C1 segment of cervical spinal cord (tissue), 14 donors: ENCODE results near the gene TXNDC12.
"Not testable (repeated sequence)": the region's sequence is repeated elsewhere in the genome, so short reads cannot be mapped to it uniquely, and the experiment has no call there.

Experiments used
- DNase-seq, 14 donors: peaks; one replicate each; lab custom pipeline; 2025; lab: John Stamatoyannopoulos, UW

The TXNDC12 gene

GRCh38 chr1:52049337-52049736 is 5.7 kb downstream of the TXNDC12 start:
- DNase-seq, result not testable (repeated sequence)

GRCh38 chr1:52045666-52046195 is 9.3 kb downstream of the TXNDC12 start:
- not testable (repeated sequence) for DNase-seq

- no peak for DNase-seq
Measured at GRCh38 chr1:52045236-52045635, 9.8 kb downstream of the TXNDC12 start.

GRCh38 chr1:52041551-52042185 is 13.3 kb downstream of the TXNDC12 start:
- no peak for DNase-seq

GRCh38 chr1:52037909-52038308 is 17.1 kb downstream of the TXNDC12 start:
- no peak for DNase-seq

GRCh38 chr1:52037402-52037814 is 17.6 kb downstream of the TXNDC12 start:
- DNase-seq, result no peak

- DNase-seq, result no peak
Measured at GRCh38 chr1:52034050-52034384, 21.0 kb downstream of the TXNDC12 start.

- peak; percentile 20 to 88 (median 68) for DNase-seq
Measured at GRCh38 chr1:52033190-52034049, 21.6 kb downstream of the TXNDC12 start, which contains the start of gene KTI12. Gene KTI12, minus strand, starts transcription at chr1:52033810. Its CDS starts 49 bp downstream, at chr1:52033761.

- peak in 6 of 14 donors; percentile 3 to 39 (median 22) for DNase-seq
Measured at GRCh38 chr1:52032785-52033131, 22.2 kb downstream of the TXNDC12 start.

GRCh38 chr1:52032124-52032784 is 22.7 kb downstream of the TXNDC12 start:
- no peak for DNase-seq

GRCh38 chr1:52028839-52029238 is 26.2 kb downstream of the TXNDC12 start:
- DNase-seq, result not testable (repeated sequence)

GRCh38 chr1:52028328-52028727 is 26.7 kb downstream of the TXNDC12 start:
- no peak for DNase-seq

GRCh38 chr1:52026278-52026677 is 28.7 kb downstream of the TXNDC12 start:
- DNase-seq, result no peak

- no peak for DNase-seq
Measured at GRCh38 chr1:52022133-52022532, 32.9 kb downstream of the TXNDC12 start.

GRCh38 chr1:52008071-52008809 is 46.8 kb downstream of the TXNDC12 start:
- DNase-seq, result no peak

GRCh38 chr1:52007215-52008002 is 47.6 kb downstream of the TXNDC12 start:
- DNase-seq, result no peak

- not testable (repeated sequence) for DNase-seq
Measured at GRCh38 chr1:52006081-52006553, 48.9 kb downstream of the TXNDC12 start.

GRCh38 chr1:52005548-52005947 is 49.4 kb downstream of the TXNDC12 start:
- DNase-seq, result not testable (repeated sequence)

- DNase-seq, result no peak
Measured at GRCh38 chr1:52003877-52004276, 51.1 kb downstream of the TXNDC12 start.
